GM12891 (cell line): ENCODE measurements around the gene JUP.

Source experiments
- POLR2A ChIP-seq: IDR thresholded peaks from 2 replicates; pipeline ENCODE4 v1.6.1; 2011; ENCODE audit warnings: low read depth, low read length, control low read depth
- POLR2AphosphoS5 ChIP-seq: IDR thresholded peaks from 2 replicates; pipeline ENCODE4 v1.6.1; 2011; ENCODE audit warnings: low read depth, low read length, control low read depth
- POU2F2 ChIP-seq: IDR thresholded peaks from 2 replicates; pipeline ENCODE4 v1.6.1; 2011; ENCODE audit warnings: low read depth, mild to moderate bottlenecking, control low read depth, low read length, moderate library complexity
- TAF1 ChIP-seq: IDR thresholded peaks from 2 replicates; pipeline ENCODE4 v1.6.1; 2011; ENCODE audit warnings: low read depth, low read length, control low read depth

DNA sequence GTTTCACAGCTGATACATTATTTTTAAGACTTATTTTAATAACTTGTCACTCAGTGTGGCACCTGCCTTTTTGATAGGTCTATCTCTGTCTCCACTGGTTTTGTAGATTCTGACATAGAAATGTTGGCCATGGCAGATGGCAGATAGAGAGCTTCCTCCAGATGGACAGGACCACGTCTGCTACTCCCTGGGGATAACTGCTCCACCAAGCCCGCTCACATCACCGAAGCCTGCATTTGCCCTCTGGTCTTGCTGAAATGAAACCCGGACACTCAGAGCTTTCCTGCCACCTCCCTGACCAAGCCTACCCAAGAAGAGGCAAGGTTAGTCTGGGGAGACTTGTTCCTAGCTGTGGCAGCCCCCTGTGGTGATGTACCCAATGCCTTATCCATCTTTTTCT, 35.6 kb downstream of the JUP start:
- TF ChIP-seq TAF1: no peak
- no peak for TF ChIP-seq POLR2A
- no peak for TF ChIP-seq POU2F2
- no peak for TF ChIP-seq POLR2AphosphoS5
